ENCODE measurements around the gene OLFML2A.

OLFML2A gene

GRCh38 chr9:124857533-124858162 is 80.7 kb downstream of the OLFML2A start:
- no peak for DNase-seq

- DNase-seq, result no peak
Measured at GRCh38 chr9:124858330-124859046, 81.6 kb downstream of the OLFML2A start.

GRCh38 chr9:124859803-124860581 is 83.1 kb downstream of the OLFML2A start:
- DNase-seq, result no peak

GRCh38 chr9:124860582-124861341 is 83.8 kb downstream of the OLFML2A start:
- no peak for DNase-seq

- DNase-seq, result peak; percentile 68
Measured at GRCh38 chr9:124861342-124862229, 84.7 kb downstream of the OLFML2A start, which contains the start of the genes ARPC5L and RPL35. TSS of gene ARPC5L (plus strand) at chr9:124862130. CDS start at chr9:124869291, 7,161 bp downstream. TSS of gene RPL35 (minus strand) at chr9:124861957. CDS start at chr9:124861912, 45 bp downstream.

- DNase-seq, result peak; percentile 37
Measured at GRCh38 chr9:124863371-124863871, 86.5 kb downstream of the OLFML2A start.
